Keratinocyte (primary cell): ENCODE measurements around the gene SLX4IP.

Source experiments
- CTCF ChIP-seq, 3 experiments: IDR thresholded peaks in 1 of 3; conservative IDR thresholded peaks in 1 of 3; optimal IDR thresholded peaks in 1 of 3; 2 replicates in 2 of 3; 3 replicates in 1 of 3; pipeline versions ENCODE3 to v1.5.1; 2011; ENCODE audit warnings: low read length in 3 of 3, mild to moderate bottlenecking in 3 of 3, moderate library complexity in 2 of 3, control low read depth in 1 of 3, inconsistent platforms in 1 of 3; ENCODE audit not compliant: insufficient read depth in 2 of 3; ENCODE audit errors: extremely low read depth in 1 of 3
- EZH2 ChIP-seq: IDR thresholded peaks from one replicate; pipeline ENCODE4 v1.6.1; 2012; ENCODE audit warnings: inconsistent platforms, mild to moderate bottlenecking, low read length, moderate library complexity

DNA sequence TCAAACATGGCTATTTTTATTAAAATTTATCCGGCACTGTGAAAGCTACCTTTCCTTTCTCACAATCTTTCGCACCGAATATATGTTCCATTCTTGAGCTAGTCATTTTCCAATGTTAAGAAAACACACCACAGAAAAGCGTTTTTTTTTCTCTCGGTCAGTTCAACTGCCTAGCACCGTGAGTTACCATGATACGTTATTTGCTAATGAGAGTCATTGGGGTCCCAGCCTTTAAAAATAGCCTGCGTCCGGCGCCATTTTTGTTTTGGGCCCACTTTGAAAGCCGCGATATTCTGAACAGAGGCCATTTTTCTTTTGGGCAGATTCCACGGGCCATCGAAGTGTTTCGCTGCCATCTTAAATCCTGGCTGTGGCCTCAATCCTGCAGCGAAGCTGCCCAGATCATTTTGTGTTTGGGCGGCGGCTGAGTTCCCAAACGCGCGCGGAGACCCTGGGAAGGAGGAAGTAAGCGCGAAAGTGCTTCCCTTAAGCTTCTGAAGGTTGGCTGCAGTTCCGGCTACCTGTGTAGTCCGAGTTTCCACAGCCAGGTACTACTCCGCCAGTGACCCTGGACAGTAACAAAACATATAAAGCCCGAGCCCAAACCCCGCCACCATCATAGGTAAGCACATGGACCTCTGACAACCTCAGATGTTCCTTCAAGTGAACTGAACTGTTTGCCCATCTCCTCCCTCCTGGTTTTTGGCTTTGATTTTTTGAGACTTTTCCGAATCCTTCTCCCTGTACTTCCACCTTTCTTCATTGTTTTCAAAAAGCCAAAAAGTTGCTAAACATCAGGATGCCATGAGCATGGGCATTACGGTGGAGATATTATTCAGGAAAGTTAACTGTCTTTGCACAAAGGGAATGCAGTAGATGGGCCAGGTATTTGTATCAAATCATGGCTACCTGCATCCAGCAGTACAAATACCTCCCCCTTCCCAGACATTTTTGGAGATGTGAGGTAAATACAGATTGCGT is at the start of gene SLX4IP:
- TF ChIP-seq CTCF (optimal IDR thresholded peaks at IDR 0.05 in 1 of 3, IDR thresholded peaks at IDR 0.05 in 1 of 3, conservative IDR thresholded peaks at IDR 0.05 in 1 of 3; ENCODE audit: extremely low read depth in 1 of 3, insufficient read depth in 2 of 3, low read length in 3 of 3) (no peak), EZH2 (no peak)
